ENCODE measurements around the gene TDP2. TPM values are rescaled to one million over a fixed set of nuclear protein-coding genes. Genes with fewer than 3 reads are reported as not detected.
"Not testable (repeated sequence)": the region's sequence is repeated elsewhere in the genome, so short reads cannot be mapped to it uniquely, and the experiment has no call there.

The TDP2 gene
- total RNA-seq, 1 donor from 2014 or later = 26.6 TPM

DNA sequence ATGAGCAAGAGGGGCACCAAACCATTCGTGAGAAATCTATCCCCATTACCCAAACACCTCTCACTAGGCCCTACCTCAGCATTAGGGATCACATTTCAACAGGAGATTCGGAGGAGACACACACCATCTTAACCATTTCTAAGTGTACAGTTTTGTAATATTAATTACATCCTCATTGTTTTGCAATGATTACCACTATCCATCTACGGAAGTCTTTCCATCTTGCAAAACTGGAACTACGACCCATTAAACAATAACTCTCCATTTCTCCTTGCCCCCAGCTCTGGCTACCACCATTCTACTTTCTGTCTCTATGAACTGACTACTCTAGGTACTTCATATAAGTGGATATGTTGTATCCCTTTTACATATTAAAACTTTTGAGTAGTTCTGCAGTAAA lies 20.2 kb upstream of the TDP2 start:
- no peak overlapping the region for H3K4me3 ChIP-seq (ENCODE audit: low read depth, low read length)
- TF ChIP-seq, protein P1, sequence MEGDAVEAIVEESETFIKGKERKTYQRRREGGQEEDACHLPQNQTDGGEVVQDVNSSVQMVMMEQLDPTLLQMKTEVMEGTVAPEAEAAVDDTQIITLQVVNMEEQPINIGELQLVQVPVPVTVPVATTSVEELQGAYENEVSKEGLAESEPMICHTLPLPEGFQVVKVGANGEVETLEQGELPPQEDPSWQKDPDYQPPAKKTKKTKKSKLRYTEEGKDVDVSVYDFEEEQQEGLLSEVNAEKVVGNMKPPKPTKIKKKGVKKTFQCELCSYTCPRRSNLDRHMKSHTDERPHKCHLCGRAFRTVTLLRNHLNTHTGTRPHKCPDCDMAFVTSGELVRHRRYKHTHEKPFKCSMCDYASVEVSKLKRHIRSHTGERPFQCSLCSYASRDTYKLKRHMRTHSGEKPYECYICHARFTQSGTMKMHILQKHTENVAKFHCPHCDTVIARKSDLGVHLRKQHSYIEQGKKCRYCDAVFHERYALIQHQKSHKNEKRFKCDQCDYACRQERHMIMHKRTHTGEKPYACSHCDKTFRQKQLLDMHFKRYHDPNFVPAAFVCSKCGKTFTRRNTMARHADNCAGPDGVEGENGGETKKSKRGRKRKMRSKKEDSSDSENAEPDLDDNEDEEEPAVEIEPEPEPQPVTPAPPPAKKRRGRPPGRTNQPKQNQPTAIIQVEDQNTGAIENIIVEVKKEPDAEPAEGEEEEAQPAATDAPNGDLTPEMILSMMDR (IDR thresholded peaks at IDR 0.05; ENCODE audit: insufficient read depth, low read length, poor library complexity, severe bottlenecking) = no peak
- H3K27me3 ChIP-seq (ENCODE audit: control insufficient read depth, insufficient read depth, low read length) = no peaks in the 10 kb centered on the region
- DNase-seq (ENCODE audit: low read depth) = no peak
- no peaks in the 10 kb centered on the region for H3K36me3 ChIP-seq (ENCODE audit: control insufficient read depth, insufficient read depth, low read length)

DNA sequence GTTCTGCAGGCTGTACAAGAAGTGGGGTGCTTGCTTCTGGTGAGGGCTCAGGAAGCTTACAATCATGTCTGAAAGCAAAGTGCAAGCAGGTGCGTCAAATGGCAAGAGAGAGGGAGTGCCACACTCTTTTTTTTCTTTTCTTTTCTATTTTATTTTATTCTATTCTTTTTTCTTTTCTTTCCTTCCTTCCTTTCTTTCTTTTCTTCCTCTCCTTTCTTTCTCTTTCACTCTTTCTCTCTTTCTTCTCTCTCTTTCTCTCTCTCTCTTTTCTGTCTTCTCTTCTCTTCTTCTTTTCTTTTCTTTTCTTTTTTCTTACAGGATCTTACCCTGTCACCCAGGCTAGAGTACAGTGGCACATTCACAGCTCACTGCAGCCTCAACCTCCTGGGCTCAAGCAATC lies 19.7 kb upstream of the TDP2 start:
- no peaks in the 10 kb centered on the region for H3K36me3 ChIP-seq (ENCODE audit: control insufficient read depth, insufficient read depth, low read length)
- no peaks in the 10 kb centered on the region for H3K27me3 ChIP-seq (ENCODE audit: control insufficient read depth, insufficient read depth, low read length)
- H3K4me3 ChIP-seq (ENCODE audit: low read depth, low read length) = no peak overlapping the region
- no peak for DNase-seq (ENCODE audit: low read depth)
- TF ChIP-seq, protein P1 (IDR thresholded peaks at IDR 0.05; ENCODE audit: insufficient read depth, low read length, poor library complexity, severe bottlenecking) = no peak

DNA sequence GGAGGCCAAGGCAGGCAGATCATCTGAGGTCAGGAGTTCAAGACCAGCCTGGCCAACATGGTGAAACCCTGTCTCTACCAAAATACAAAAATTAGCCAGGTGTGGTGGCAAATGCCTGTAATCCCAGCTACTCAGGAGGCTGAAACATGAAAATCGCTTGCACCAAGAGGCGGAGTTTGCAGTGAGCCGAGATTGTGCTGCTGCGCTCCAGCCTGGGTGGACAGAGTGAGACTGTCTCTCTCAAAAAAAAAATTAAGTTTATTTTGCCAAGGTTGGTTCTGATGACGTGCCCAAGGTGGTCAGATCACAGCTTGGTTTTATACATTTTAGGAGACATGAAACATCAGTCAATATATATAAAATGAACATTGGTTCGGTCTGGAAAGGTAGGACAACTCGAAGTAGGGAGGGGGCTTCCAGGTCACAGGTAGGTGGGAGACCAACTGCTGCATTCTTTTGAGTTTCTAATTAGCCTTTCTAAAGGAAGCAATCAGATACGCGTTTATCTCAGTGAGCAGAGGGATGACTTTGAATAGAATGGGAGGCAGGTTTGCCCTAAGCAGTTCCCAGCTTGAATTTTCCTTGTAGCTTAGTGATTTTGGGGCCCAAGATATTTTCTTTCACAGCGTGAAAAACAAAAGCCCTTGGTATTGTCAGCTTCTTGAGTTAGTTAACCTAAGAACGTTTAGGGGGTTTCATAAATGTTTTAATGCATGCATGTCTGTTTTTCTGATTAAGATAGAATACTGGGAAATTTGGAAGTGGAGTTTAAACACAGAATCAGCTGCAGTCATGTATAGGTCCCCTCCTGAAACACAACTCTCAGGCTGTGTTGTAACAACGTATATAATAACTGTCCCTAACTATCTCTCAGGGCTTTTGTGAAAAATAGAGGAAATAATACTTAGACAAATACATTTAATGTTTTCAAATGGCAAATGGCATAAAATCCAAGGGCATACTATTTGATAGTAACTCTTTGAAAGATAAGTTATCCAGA lies 16.9 kb upstream of the TDP2 start:
- TF ChIP-seq, protein P1 (IDR thresholded peaks at IDR 0.05; ENCODE audit: insufficient read depth, low read length, poor library complexity, severe bottlenecking) = no peak
- no peak for DNase-seq (ENCODE audit: low read depth)
- H3K36me3 ChIP-seq (ENCODE audit: control insufficient read depth, insufficient read depth, low read length) = no peaks in the 10 kb centered on the region
- no peak overlapping the region for H3K4me3 ChIP-seq (ENCODE audit: low read depth, low read length)
- no peaks in the 10 kb centered on the region for H3K27me3 ChIP-seq (ENCODE audit: control insufficient read depth, insufficient read depth, low read length)

DNA sequence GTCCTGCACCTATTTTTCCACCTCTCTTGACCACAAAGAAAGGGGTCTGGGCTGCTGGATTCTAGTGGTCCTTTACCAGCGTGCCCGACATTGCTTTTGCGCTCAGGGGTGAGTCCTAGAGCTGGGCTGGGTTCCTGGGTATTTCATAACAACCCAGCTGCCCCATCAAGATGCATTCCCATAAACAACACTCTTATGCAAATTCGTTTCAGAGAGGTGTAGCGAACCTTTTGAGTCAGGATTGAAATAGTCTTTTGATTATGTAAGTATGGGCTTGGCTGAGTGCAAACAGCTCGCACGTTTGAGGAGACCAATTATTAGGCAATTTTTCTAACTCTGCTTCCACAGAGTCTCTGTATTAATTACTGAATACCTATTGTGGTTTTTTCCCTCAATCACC lies 13.9 kb upstream of the TDP2 start:
- no peak for DNase-seq (ENCODE audit: low read depth)
- TF ChIP-seq, protein P1 (IDR thresholded peaks at IDR 0.05; ENCODE audit: insufficient read depth, low read length, poor library complexity, severe bottlenecking) = no peak
- Histone ChIP-seq H3K4me3 (ENCODE audit: low read depth, low read length) (no peak overlapping the region), H3K27me3 (ENCODE audit: control insufficient read depth, insufficient read depth, low read length) (no peaks in the 10 kb centered on the region), H3K36me3 (ENCODE audit: control insufficient read depth, insufficient read depth, low read length) (no peaks in the 10 kb centered on the region)

DNA sequence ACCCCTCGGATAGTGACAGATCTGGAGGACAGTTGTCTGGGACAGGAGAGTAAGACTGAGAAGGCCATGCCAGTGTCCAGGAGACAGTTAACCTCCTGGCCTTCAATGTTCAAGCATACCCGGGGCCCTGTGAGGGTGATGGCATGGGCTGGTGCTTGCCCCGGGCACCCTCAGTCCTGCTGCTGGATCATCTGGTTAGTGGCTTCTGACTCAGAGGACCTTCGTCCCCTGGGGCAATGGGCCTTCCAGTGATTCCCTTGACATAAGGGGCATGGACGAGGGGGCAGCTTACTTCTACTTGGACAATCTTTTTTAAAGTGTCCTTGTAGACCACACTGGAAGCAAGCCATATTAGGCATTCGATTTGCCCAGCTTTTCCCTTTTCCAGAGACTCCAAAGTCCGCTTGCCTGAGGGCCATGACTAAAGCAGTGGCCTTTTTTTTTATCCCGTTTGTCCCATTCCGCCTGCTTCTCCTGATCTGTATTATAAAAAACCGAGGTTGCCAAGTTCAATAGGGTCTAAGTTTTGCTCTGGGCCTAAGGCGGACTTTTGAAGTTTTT lies 12.2 kb upstream of the TDP2 start:
- H3K4me3 ChIP-seq (ENCODE audit: low read depth, low read length); H3K36me3 ChIP-seq (ENCODE audit: control insufficient read depth, insufficient read depth, low read length); H3K27me3 ChIP-seq (ENCODE audit: control insufficient read depth, insufficient read depth, low read length); DNase-seq (ENCODE audit: low read depth): not testable (repeated sequence)

DNA sequence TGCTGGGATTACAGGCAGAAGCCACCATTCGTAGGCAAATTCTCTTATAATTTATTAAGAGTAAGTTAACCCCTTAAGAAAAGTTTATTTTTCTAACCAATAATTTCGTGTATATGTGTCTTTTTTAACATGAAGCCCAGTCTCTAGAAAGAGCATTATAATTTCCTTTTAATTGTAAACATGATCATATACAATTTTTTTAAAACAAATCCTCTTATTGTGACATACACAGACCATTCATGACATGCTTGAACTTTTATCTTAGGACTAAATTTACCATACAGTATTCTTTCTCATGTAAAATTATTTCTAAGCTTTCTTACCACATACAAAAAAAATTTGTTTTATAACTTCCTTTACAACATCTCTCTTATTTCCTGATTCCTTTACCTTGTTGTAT lies 6.9 kb upstream of the TDP2 start:
- TF ChIP-seq, protein P1 (IDR thresholded peaks at IDR 0.05; ENCODE audit: insufficient read depth, low read length, poor library complexity, severe bottlenecking) = no peak
- DNase-seq (ENCODE audit: low read depth) = no peak
- Histone ChIP-seq H3K4me3 (ENCODE audit: low read depth, low read length) (no peak overlapping the region), H3K27me3 (ENCODE audit: control insufficient read depth, insufficient read depth, low read length) (no peaks in the 10 kb centered on the region), H3K36me3 (ENCODE audit: control insufficient read depth, insufficient read depth, low read length) (no peaks in the 10 kb centered on the region)

Data from kidney epithelial cell (primary cell).